NCI-H2227 (cell line): ENCODE results near the gene CRACDL.

ENCODE experiments used
- DNase-seq: peaks from one replicate; lab custom pipeline; 2025; ENCODE audit not compliant: unreplicated experiment; lab: John Stamatoyannopoulos, UW

The CRACDL gene

GRCh38 chr2:98924910-98925309 lies 11.1 kb downstream of the CRACDL start:
- no peak for DNase-seq

- no peak for DNase-seq
Observed at GRCh38 chr2:98924038-98924830, 11.8 kb downstream of the CRACDL start.

DNA sequence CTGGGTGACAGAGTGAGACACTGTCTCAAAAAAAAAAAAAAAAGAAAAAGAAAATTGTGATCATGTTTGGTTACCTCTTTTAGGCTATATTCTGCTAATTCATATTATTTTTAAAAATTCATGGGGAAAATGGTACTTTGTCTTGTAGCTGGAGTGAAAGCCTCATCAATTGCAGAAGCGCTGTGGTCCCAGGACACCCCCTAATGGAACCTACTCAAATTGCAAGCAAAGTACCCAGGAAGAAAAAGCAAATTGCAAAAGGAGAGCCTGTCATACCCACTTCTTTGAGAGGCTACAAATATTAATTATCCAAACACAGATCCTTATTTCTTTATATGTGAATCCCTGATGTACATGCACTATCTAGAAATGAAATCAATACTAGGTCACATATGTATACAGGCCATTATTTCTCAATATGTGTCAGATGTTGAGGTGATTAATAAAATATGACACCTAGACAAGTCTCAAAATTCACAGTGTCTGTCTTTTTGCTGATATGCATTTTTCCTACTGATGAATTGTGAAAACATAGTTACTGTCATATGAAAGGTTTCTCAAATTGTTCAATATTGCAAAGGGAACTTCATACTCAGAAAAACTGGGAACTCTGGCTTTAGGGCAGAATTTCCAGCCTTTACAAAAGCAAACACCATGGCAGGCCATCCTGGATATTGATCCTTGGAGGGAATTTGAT lies 12.6 kb downstream of the CRACDL start:
- DNase-seq: no peak

DNA sequence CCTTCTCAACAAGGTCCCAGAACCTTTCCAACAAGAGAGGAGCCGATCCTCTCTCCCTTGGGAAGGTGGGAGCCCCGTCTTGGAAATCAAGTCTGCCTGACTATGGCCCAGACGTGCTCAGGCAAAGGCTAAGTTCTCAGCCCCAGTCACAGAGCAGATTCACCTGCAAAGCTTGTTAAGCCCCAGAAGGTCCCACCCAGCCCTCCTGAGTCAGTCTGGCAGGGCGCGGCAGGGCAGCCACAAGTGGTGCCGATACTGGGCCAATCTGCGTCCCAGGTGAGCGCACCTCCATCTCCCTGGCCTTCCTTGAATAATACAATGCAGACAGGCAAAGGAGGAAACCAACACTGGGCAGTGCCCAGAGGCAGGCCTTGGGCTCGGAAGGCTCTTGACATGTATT lies 15.0 kb downstream of the CRACDL start:
- DNase-seq: no peak

DNA sequence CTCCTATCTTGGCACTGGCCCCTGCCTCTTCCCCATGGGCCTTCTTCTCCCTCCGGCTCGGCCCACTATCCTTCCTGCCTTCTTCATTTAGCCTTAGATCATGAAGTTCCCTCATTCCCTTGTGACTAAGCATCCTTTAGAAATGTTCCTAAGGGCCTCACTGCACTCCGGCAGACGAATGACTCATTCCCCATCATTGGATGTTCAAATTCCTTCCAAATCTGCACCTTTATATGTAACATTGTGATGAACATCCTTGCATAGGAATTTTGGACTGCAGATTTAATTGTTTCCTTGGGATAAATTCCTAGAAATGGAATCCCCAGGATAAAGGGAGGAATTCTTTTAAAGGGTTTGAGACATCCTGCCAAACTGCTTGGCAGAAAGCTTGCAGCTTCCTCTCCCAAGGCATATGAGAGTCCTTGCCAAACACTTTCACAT lies 19.0 kb downstream of the CRACDL start:
- DNase-seq: no peak

GRCh38 chr2:98915751-98916358 lies 20.2 kb downstream of the CRACDL start:
- no peak for DNase-seq

- DNase-seq: no peak
Observed at GRCh38 chr2:98914713-98915580, 21.1 kb downstream of the CRACDL start.

- no peak for DNase-seq
Observed at GRCh38 chr2:98913916-98914712, 21.9 kb downstream of the CRACDL start.

- no peak for DNase-seq
Observed at GRCh38 chr2:98912957-98913915, 22.8 kb downstream of the CRACDL start.

GRCh38 chr2:98912221-98912851 lies 23.7 kb downstream of the CRACDL start:
- no peak for DNase-seq

GRCh38 chr2:98911376-98912154 lies 24.5 kb downstream of the CRACDL start:
- no peak for DNase-seq

- DNase-seq: no peak
Observed at GRCh38 chr2:98911126-98911375, 25.0 kb downstream of the CRACDL start.

DNA sequence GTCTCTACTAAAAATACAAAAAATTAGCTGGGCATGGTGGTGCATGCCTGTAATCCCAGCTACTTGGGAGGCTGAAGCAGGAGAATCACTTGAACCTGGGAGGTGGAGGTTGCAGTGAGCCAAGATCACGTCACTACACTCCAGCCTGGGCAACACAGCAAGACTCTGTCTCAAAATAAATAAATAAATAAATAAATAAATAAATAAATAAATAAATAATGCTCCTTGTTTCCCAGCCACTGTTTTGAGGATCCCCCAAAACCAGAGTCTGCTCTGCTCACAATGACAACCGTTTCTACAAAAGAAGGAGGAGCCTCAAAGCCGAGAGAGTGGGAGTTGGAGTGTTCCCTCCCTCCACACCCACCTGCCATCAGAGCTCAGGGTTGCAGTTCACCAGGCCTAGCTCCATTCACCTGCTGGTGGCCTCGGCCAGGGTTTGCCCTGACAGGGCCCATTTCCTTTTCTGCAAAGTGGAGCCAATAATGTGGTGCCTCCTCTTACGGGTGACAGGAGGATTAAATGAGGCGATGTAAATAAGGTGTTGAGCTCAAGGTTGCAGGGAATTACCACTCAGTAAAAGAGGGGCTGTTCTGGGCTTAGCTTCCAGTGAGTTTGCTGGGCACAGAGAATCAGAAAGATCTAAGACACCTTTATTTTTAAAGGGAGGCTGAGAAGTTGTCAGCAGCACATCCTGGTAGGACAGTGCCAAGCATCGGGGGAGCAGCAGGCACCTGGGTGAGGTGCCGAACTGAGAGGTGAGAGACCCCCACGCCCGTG lies 25.5 kb downstream of the CRACDL start:
- no peak for DNase-seq

- DNase-seq: peak; percentile 12
Observed at GRCh38 chr2:98909317-98910211, 26.5 kb downstream of the CRACDL start.

DNA sequence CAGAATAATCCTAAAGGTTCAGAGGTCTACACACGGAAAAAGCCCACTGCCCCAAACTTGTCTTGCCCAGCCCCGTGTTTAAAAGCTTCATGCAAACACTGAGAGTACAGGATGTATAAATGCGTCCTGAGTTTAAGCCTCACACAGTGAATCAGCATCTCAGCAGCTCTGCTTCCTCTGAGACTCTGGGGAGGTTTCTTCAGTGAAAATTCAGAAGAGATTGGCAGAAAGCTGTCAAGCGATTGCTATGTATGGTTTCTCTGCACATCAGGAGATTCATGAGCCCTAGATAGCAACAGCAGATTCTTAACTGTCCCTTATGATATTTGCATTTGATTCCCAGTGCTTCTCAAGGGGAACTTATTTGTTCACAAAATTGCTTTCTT lies 27.1 kb downstream of the CRACDL start:
- no peak for DNase-seq
